ENCODE data around the gene STARD13.

DNA sequence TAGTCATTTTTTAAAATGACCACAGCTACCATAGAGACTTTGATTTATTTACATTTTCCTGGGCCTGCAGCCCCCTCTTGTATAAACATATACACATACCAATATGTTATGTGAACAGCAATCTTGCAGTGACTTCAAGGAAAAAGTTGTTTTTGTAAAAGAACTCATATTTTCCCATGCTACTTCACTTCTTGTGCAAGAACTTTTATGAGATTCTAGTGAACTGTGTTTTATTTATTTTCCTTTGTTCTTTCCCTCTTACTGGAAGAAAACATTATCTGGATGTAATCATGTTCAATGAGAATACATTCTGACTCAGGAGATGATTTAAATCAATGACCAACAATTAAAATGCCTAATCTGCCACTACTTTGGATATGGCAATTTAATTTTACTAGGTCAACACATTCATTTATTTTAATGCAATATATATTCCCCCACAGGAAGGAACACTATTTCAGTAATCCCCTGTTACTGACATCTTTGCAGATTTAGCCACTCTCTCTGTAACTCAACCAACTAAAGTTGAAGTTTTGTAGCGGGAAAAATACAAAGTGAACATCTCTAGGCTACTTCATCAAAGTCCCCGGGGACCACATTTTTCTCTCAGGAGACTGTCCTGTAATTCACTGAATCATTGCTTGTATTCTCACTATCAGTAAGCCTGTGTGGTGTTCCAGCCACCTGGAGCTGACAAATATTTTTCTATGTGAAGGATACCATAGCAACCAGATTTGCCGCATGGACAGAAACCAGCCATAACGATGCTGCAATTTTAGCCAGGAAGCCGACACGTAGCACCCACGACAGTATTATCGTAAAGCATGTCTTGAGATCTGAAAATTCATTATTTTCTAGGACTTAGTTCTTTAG is 90.5 kb downstream of the STARD13 start:
- no peak for TF ChIP-seq POLR2A (IDR thresholded peaks at IDR 0.05)
- TF ChIP-seq CTCF (IDR thresholded peaks at IDR 0.05), result no peak
